ENCODE measurements around the gene LGALS3. TPM values are rescaled to one million over a fixed set of nuclear protein-coding genes. Genes with fewer than 3 reads are reported as not detected.

The LGALS3 gene
- total RNA-seq, 2 donors from 2014 or later, result 195 to 237 TPM

- Histone ChIP-seq H3K27me3 (replicated peaks; ENCODE audit: insufficient read depth) (no peaks in the 10 kb centered on the region), H3K36me3 (no peaks in the 10 kb centered on the region), H3K9me3 (no peaks in the 10 kb centered on the region), H3K4me1 (ENCODE audit: control insufficient read depth in 1 of 2, low read depth in 2 of 2) (peaks cover 1 to 53% of the 10 kb centered on the region in 2 donors), H3K4me3 (no peak overlapping the region), H3K27ac (no peak overlapping the region)
- TF ChIP-seq, protein P1, sequence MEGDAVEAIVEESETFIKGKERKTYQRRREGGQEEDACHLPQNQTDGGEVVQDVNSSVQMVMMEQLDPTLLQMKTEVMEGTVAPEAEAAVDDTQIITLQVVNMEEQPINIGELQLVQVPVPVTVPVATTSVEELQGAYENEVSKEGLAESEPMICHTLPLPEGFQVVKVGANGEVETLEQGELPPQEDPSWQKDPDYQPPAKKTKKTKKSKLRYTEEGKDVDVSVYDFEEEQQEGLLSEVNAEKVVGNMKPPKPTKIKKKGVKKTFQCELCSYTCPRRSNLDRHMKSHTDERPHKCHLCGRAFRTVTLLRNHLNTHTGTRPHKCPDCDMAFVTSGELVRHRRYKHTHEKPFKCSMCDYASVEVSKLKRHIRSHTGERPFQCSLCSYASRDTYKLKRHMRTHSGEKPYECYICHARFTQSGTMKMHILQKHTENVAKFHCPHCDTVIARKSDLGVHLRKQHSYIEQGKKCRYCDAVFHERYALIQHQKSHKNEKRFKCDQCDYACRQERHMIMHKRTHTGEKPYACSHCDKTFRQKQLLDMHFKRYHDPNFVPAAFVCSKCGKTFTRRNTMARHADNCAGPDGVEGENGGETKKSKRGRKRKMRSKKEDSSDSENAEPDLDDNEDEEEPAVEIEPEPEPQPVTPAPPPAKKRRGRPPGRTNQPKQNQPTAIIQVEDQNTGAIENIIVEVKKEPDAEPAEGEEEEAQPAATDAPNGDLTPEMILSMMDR (IDR thresholded peaks at IDR 0.05), result no peak
- DNase-seq (ENCODE audit: low spot score) (no peak), ATAC-seq (ENCODE audit: insufficient number of reproducible peaks, low FRiP score, low read depth) (no peak)
Measured at GRCh38 chr14:55123852-55124639, 5.0 kb upstream of the LGALS3 start.

GRCh38 chr14:55124774-55125386 lies 4.2 kb upstream of the LGALS3 start:
- H3K9me3 ChIP-seq, result no peaks in the 10 kb centered on the region
- H3K4me1 ChIP-seq (ENCODE audit: control insufficient read depth in 1 of 2, low read depth in 2 of 2), result peaks cover 0 to 45% of the 10 kb centered on the region in 2 donors
- no peak overlapping the region for H3K4me3 ChIP-seq
- H3K27ac ChIP-seq, result no peak overlapping the region
- no peak for ATAC-seq (ENCODE audit: insufficient number of reproducible peaks, low FRiP score, low read depth)
- no peak for DNase-seq (ENCODE audit: low spot score)
- TF ChIP-seq, protein P1 (IDR thresholded peaks at IDR 0.05), result no peak
- H3K27me3 ChIP-seq (replicated peaks; ENCODE audit: insufficient read depth), result no peaks in the 10 kb centered on the region
- H3K36me3 ChIP-seq, result no peaks in the 10 kb centered on the region

DNA sequence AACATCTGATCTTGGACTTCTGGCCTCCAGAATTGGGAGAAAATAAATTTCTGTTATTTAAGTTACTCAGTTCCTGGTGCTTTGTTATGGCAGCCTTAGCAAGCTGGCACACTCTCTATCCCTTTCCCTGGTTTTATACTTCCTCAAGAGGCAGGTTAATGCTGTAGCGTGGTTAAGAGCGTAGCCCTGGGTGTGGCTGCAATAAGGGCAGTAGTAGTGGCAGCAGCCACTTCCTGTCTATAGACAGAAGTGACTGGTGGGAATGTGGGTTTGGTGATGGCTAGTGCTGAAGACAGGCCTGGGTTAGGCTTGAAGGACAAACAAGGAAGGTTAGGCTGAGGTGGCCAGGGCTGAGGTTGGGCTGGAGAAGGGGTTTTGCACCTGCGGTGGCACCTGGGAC lies 3.6 kb upstream of the LGALS3 start:
- DNase-seq (ENCODE audit: low spot score) (no peak), ATAC-seq (ENCODE audit: insufficient number of reproducible peaks, low FRiP score, low read depth) (no peak)
- no peaks in the 10 kb centered on the region for H3K27me3 ChIP-seq (replicated peaks; ENCODE audit: insufficient read depth)
- H3K4me3 ChIP-seq, result no peak overlapping the region
- TF ChIP-seq, protein P1 (IDR thresholded peaks at IDR 0.05), result no peak
- peak overlapping the region; percentile 49 to 69 for H3K27ac ChIP-seq
- H3K9me3 ChIP-seq, result no peaks in the 10 kb centered on the region
- H3K36me3 ChIP-seq, result no peaks in the 10 kb centered on the region
- H3K4me1 ChIP-seq (ENCODE audit: control insufficient read depth in 1 of 2, low read depth in 2 of 2), result peaks cover 0 to 47% of the 10 kb centered on the region in 2 donors

DNA sequence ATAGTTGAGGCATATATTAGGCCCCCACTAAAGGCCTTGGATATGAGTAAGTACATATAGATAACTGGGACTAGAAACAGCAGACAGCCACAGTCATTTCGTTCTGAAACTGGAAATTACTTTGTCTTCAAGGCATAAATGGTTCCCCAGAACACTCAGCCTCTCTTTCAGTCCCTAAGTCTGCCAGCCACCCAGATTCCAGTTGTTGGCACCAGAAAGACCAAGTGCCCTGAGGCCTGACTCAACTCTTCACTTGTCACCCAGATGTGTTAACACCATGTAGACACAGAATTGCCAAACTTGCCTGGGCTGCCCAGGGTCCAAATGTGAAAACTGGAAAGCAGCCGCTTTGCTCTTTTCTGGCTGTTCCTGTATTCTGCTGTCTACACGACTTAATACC lies 3.0 kb upstream of the LGALS3 start:
- H3K36me3 ChIP-seq, result no peaks in the 10 kb centered on the region
- TF ChIP-seq, protein P1 (IDR thresholded peaks at IDR 0.05), result no peak
- no peaks in the 10 kb centered on the region for H3K9me3 ChIP-seq
- H3K4me1 ChIP-seq (ENCODE audit: control insufficient read depth in 1 of 2, low read depth in 2 of 2), result peaks cover 0 to 54% of the 10 kb centered on the region in 2 donors
- peak overlapping the region; percentile 49 to 69 for H3K27ac ChIP-seq
- no peak for DNase-seq (ENCODE audit: low spot score)
- ATAC-seq (ENCODE audit: insufficient number of reproducible peaks, low FRiP score, low read depth), result no peak
- H3K4me3 ChIP-seq, result no peak overlapping the region
- no peaks in the 10 kb centered on the region for H3K27me3 ChIP-seq (replicated peaks; ENCODE audit: insufficient read depth)

- TF ChIP-seq, protein P1 (IDR thresholded peaks at IDR 0.05), result no peak
- Histone ChIP-seq H3K4me1 (ENCODE audit: control insufficient read depth in 1 of 2, low read depth in 2 of 2) (peaks cover 6 to 63% of the 10 kb centered on the region in 2 donors), H3K27ac (peak overlapping the region; percentile 49 to 69), H3K27me3 (replicated peaks; ENCODE audit: insufficient read depth) (no peaks in the 10 kb centered on the region), H3K36me3 (no peaks in the 10 kb centered on the region), H3K4me3 (no peak overlapping the region), H3K9me3 (no peaks in the 10 kb centered on the region)
- ATAC-seq (ENCODE audit: insufficient number of reproducible peaks, low FRiP score, low read depth) (no peak), DNase-seq (ENCODE audit: low spot score) (no peak)
Measured at GRCh38 chr14:55126932-55127459, 2.1 kb upstream of the LGALS3 start.

All from thoracic aorta (tissue), 2 donors.